SK-N-SH treated with all-trans-retinoic acid at 6 μM for 48 hours (cell line): ENCODE data around the gene AGPAT1.

Source experiments
- RARB ChIP-seq: fragments of 250-450 bp; sonication (Bioruptor Pico); IDR thresholded peaks from 2 replicates; pipeline ENCODE4 v1.8.0; 2021; ENCODE audit warnings: mild to moderate bottlenecking, moderate library complexity
- TOX ChIP-seq: fragments of 250-450 bp; sonication (Bioruptor Pico); IDR thresholded peaks from 2 replicates; pipeline ENCODE4 v1.8.0; 2021; ENCODE audit warnings: mild to moderate bottlenecking, moderate library complexity, borderline replicate concordance
- ZFP30 ChIP-seq: fragments of 450-650 bp; formaldehyde crosslinking; IDR thresholded peaks from 2 replicates; pipeline ENCODE4 v1.5.0; 2022; ENCODE audit warnings: mild to moderate bottlenecking, moderate library complexity
- ZNF8 ChIP-seq: fragments of 450-650 bp; formaldehyde crosslinking; IDR thresholded peaks from 2 replicates; pipeline ENCODE4 v1.5.0; 2020; ENCODE audit warnings: mild to moderate bottlenecking, moderate library complexity
- TF ChIP-seq, protein P1 (sequence below): fragments of 250-450 bp; sonication (Bioruptor Pico); IDR thresholded peaks from 2 replicates; pipeline ENCODE4 v1.8.0; 2020; ENCODE audit warnings: mild to moderate bottlenecking, moderate library complexity, borderline replicate concordance
- TF ChIP-seq, protein P2 (sequence below): fragments of 250-450 bp; sonication (Bioruptor Pico); IDR thresholded peaks from 2 replicates; pipeline ENCODE4 v1.5.1; 2020; ENCODE audit warnings: low read depth, mild to moderate bottlenecking, moderate library complexity
- TF ChIP-seq, protein P3 (sequence below): fragments of 250-450 bp; sonication (Bioruptor Pico); IDR thresholded peaks from 2 replicates; pipeline ENCODE4 v1.8.0; 2021; ENCODE audit warnings: low read depth, mild to moderate bottlenecking, moderate library complexity, borderline replicate concordance
- TF ChIP-seq, protein P4 (sequence below): fragments of 250-450 bp; sonication (Bioruptor Pico); IDR thresholded peaks from 2 replicates; pipeline ENCODE4 v1.5.1; 2021; ENCODE audit warnings: mild to moderate bottlenecking, moderate library complexity

DNA sequence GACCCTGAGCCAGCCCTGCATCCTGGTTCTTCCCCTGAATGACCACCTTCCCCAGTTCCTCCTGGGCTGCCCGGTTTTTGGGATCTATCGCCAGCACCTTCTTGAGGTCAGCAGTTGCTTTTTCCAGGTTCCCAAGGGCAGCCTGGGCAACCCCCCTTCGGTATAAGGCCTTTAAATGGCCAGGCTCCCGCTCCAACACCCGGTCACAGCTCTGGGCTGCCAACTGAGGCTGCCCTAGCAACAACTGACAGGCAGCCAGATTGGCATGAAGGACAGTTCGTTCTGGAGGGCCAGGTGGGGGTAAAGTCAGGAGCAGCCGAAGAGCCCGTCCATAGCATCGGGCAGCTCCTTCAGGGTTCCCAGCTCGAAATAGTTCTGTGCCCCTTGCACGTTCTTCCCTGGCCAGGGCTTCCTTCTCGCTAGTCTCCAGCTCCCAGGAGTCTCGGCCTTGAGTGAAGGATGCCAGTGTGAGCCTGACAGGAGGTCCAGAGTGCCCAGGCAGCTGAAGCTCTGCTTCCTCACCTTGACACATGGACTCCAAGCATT, 47.1 kb downstream of the AGPAT1 start:
- TF ChIP-seq, protein P1, sequence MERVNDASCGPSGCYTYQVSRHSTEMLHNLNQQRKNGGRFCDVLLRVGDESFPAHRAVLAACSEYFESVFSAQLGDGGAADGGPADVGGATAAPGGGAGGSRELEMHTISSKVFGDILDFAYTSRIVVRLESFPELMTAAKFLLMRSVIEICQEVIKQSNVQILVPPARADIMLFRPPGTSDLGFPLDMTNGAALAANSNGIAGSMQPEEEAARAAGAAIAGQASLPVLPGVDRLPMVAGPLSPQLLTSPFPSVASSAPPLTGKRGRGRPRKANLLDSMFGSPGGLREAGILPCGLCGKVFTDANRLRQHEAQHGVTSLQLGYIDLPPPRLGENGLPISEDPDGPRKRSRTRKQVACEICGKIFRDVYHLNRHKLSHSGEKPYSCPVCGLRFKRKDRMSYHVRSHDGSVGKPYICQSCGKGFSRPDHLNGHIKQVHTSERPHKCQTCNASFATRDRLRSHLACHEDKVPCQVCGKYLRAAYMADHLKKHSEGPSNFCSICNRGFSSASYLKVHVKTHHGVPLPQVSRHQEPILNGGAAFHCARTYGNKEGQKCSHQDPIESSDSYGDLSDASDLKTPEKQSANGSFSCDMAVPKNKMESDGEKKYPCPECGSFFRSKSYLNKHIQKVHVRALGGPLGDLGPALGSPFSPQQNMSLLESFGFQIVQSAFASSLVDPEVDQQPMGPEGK (CRISPR knock-in tag), result no peak
- TF ChIP-seq TOX (no peak), ZNF8 (CRISPR knock-in tag) (no peak), ZFP30 (CRISPR knock-in tag) (no peak), RARB (CRISPR knock-in tag) (no peak)
- TF ChIP-seq, protein P2, sequence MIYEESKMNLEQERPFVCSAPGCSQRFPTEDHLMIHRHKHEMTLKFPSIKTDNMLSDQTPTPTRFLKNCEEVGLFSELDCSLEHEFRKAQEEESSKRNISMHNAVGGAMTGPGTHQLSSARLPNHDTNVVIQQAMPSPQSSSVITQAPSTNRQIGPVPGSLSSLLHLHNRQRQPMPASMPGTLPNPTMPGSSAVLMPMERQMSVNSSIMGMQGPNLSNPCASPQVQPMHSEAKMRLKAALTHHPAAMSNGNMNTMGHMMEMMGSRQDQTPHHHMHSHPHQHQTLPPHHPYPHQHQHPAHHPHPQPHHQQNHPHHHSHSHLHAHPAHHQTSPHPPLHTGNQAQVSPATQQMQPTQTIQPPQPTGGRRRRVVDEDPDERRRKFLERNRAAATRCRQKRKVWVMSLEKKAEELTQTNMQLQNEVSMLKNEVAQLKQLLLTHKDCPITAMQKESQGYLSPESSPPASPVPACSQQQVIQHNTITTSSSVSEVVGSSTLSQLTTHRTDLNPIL, result no peak
- TF ChIP-seq, protein P3, sequence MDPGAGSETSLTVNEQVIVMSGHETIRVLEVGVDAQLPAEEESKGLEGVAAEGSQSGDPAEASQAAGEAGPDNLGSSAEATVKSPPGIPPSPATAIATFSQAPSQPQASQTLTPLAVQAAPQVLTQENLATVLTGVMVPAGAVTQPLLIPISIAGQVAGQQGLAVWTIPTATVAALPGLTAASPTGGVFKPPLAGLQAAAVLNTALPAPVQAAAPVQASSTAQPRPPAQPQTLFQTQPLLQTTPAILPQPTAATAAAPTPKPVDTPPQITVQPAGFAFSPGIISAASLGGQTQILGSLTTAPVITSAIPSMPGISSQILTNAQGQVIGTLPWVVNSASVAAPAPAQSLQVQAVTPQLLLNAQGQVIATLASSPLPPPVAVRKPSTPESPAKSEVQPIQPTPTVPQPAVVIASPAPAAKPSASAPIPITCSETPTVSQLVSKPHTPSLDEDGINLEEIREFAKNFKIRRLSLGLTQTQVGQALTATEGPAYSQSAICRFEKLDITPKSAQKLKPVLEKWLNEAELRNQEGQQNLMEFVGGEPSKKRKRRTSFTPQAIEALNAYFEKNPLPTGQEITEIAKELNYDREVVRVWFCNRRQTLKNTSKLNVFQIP (CRISPR knock-in tag), result no peak
- TF ChIP-seq, protein P4, sequence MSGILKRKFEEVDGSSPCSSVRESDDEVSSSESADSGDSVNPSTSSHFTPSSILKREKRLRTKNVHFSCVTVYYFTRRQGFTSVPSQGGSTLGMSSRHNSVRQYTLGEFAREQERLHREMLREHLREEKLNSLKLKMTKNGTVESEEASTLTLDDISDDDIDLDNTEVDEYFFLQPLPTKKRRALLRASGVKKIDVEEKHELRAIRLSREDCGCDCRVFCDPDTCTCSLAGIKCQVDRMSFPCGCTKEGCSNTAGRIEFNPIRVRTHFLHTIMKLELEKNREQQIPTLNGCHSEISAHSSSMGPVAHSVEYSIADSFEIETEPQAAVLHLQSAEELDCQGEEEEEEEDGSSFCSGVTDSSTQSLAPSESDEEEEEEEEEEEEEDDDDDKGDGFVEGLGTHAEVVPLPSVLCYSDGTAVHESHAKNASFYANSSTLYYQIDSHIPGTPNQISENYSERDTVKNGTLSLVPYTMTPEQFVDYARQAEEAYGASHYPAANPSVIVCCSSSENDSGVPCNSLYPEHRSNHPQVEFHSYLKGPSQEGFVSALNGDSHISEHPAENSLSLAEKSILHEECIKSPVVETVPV (CRISPR knock-in tag), result no peak
